HCT116 (cell line): ENCODE measurements around the gene ARHGAP18. TPM values are rescaled to one million over a fixed set of nuclear protein-coding genes. Genes with fewer than 3 reads are reported as not detected.
A peak's percentile ranks its signal among the peaks of the same experiment; 100 is the strongest.

Source experiments
- ATAC-seq: fragments of 200-7000 bp; cut with Tn5 transposase; 2 replicates; pipeline ENCODE4 v1.9.1; 2020; ENCODE audit warnings: mild to moderate bottlenecking, moderate library complexity
- Bru-seq: library from RNA; stranded (reverse); fragments of 400-500 nt; gene quantifications from one replicate; lab custom pipeline; 2021; lab: Mats Ljungman, UMichigan
- BruChase-seq, 2 experiments: library from RNA; stranded (reverse); fragments of 400-500 nt; gene quantifications; one replicate each; lab custom pipeline; 2021; lab: Mats Ljungman, UMichigan
- BruUV-seq: library from RNA; stranded (reverse); fragments of 400-500 nt; replicated peaks from 2 replicates; lab custom pipeline; 2021; lab: Mats Ljungman, UMichigan
- CTCF ChIA-PET: fragments of 300-600 bp; sonication (Branson Sonifier 250); formaldehyde crosslinking; loops from one replicate; lab custom pipeline; 2021; ENCODE audit warnings: antibody characterized with exemption; lab: Charles Lee
- POLR2A ChIA-PET: fragments of 300-600, 350-600 bp; sonication (Branson Sonifier 250); formaldehyde crosslinking; loops from one replicate; lab custom pipeline; 2021; ENCODE audit warnings: antibody characterized with exemption; lab: Charles Lee
- RAD21 ChIA-PET, 2 experiments: fragments of 300-600 bp; sonication (Branson Sonifier 250); formaldehyde crosslinking; loops; one replicate each; lab custom pipeline; 2023; ENCODE audit warnings: low total read pairs in 2 of 2; ENCODE audit not compliant: uncharacterized antibody in 2 of 2, unreplicated experiment in 2 of 2, low non-redundant PET in 1 of 2; lab: Charles Lee
- DNase-seq: peaks from one replicate; pipeline ENCODE4 v3.0.0-alpha.2; 2010; ENCODE audit warnings: low read depth, low spot score
- H2AFZ ChIP-seq: fragments of 200-600 bp; shearing (Covaris generic), sonication (generic); 2 replicates; pipeline ENCODE4 v1.6.1; 2017; ENCODE audit warnings: low read depth, mixed run types, mixed read lengths, antibody characterized with exemption, low read length; ENCODE audit not compliant: poor library complexity, severe bottlenecking
- H3K27ac ChIP-seq: 2 replicates; pipeline ENCODE4 v1.5.1; 2012; ENCODE audit warnings: low read depth, low read length
- H3K27me3 ChIP-seq: fragments of 200-600 bp; sonication (generic); 2 replicates; pipeline ENCODE4 v1.6.1; 2016; ENCODE audit warnings: mixed run types, low read length, mixed read lengths; ENCODE audit not compliant: insufficient read depth
- H3K36me3 ChIP-seq, 2 experiments: fragments of 200-500 bp in 1 of 2; fragments of 200-600 bp in 1 of 2; sonication (Bioruptor generic) in 1 of 2; sonication (generic) in 1 of 2; 2 replicates each; pipeline versions ENCODE4 v1.5.1 to v1.6.1; 2014 to 2016; ENCODE audit warnings: low read length in 2 of 2, inconsistent platforms in 1 of 2, mixed read lengths in 1 of 2, mixed run types in 1 of 2; ENCODE audit not compliant: insufficient read depth in 2 of 2, control insufficient read depth in 1 of 2
- H3K4me1 ChIP-seq, 2 experiments: fragments of 200-600 bp in 1 of 2; sonication (generic) in 1 of 2; 2 replicates each; pipeline versions ENCODE4 v1.5.1 to v1.6.1; 2012 to 2017; ENCODE audit warnings: low read length in 2 of 2, inconsistent platforms in 1 of 2, mild to moderate bottlenecking in 1 of 2, mixed read lengths in 1 of 2, mixed run types in 1 of 2, moderate library complexity in 1 of 2; ENCODE audit not compliant: insufficient read depth in 2 of 2, control insufficient read depth in 1 of 2
- H3K4me2 ChIP-seq: fragments of 200-600 bp; sonication (generic); 2 replicates; pipeline ENCODE4 v1.6.1; 2017; ENCODE audit warnings: mixed run types, low read length, mixed read lengths
- H3K4me3 ChIP-seq, 2 experiments: fragments of 200-600 bp in 1 of 2; sonication (generic) in 1 of 2; replicated peaks in 1 of 2; 2 replicates each; pipeline ENCODE4 v1.5.1; 2011 to 2016; ENCODE audit warnings: low read length in 2 of 2, control low read depth in 1 of 2, low read depth in 1 of 2, mild to moderate bottlenecking in 1 of 2, mixed read lengths in 1 of 2, mixed run types in 1 of 2
- H3K79me2 ChIP-seq: fragments of 200-600 bp; sonication (generic); 2 replicates; pipeline ENCODE4 v1.6.1; 2017; ENCODE audit warnings: mild to moderate bottlenecking, mixed run types, low read length, moderate library complexity, mixed read lengths; ENCODE audit not compliant: insufficient read depth
- H3K9ac ChIP-seq: fragments of 200-600 bp; sonication (generic); 2 replicates; pipeline ENCODE4 v1.6.1; 2016; ENCODE audit warnings: low read length, mixed read lengths
- H3K9me2 ChIP-seq: fragments of 200-600 bp; sonication (generic), shearing (Covaris generic); 2 replicates; pipeline ENCODE4 v1.6.1; 2017; ENCODE audit warnings: mixed run types, mild to moderate bottlenecking, moderate library complexity; ENCODE audit not compliant: insufficient read depth
- H3K9me3 ChIP-seq, 2 experiments: fragments of 200-500 bp in 1 of 2; fragments of 200-600 bp in 1 of 2; sonication (Bioruptor generic) in 1 of 2; sonication (generic) in 1 of 2; 2 replicates each; pipeline ENCODE4 v1.6.1; 2014 to 2017; ENCODE audit warnings: low read length in 2 of 2, mixed read lengths in 2 of 2, inconsistent platforms in 1 of 2, low read depth in 1 of 2, mild to moderate bottlenecking in 1 of 2, mixed run types in 1 of 2, moderate library complexity in 1 of 2; ENCODE audit not compliant: control insufficient read depth in 1 of 2, insufficient read depth in 1 of 2
- H4K20me1 ChIP-seq: fragments of 200-600 bp; sonication (generic), shearing (Covaris generic); 2 replicates; pipeline ENCODE4 v1.6.1; 2017; ENCODE audit warnings: mixed run types, mild to moderate bottlenecking, moderate library complexity; ENCODE audit not compliant: insufficient read depth
- CBX3 ChIP-seq: IDR thresholded peaks from 2 replicates; pipeline ENCODE4 v1.6.1; 2012; ENCODE audit warnings: low read depth
- CEBPB ChIP-seq: IDR thresholded peaks from 2 replicates; pipeline ENCODE4 v1.6.1; 2012; ENCODE audit warnings: low read depth
- ELF1 ChIP-seq: IDR thresholded peaks from 2 replicates; pipeline ENCODE4 v1.6.1; 2012; ENCODE audit warnings: low read depth, borderline replicate concordance
- EZH2 ChIP-seq: fragments of 200-600 bp; sonication (generic); IDR thresholded peaks from 2 replicates; pipeline ENCODE4 v1.6.1; 2017; ENCODE audit warnings: antibody characterized with exemption, mixed run types
- EZH2phosphoT487 ChIP-seq: fragments of 200-600 bp; IDR thresholded peaks from 2 replicates; pipeline ENCODE4 v1.6.1; 2018; ENCODE audit warnings: antibody characterized with exemption, borderline replicate concordance
- FOSL1 ChIP-seq: IDR thresholded peaks from 2 replicates; pipeline ENCODE4 v1.6.1; 2012; ENCODE audit warnings: low read depth
- JUND ChIP-seq: IDR thresholded peaks from 2 replicates; pipeline ENCODE4 v1.6.1; 2012
- POLR2A ChIP-seq: IDR thresholded peaks from 2 replicates; pipeline ENCODE4 v1.7.0; 2011; ENCODE audit warnings: borderline replicate concordance; ENCODE audit not compliant: insufficient read depth, insufficient read length; ENCODE audit errors: extremely low read depth
- POLR2AphosphoS5 ChIP-seq: IDR thresholded peaks from 2 replicates; pipeline ENCODE4 v1.6.1; 2011; ENCODE audit warnings: mild to moderate bottlenecking, low read depth, low read length, moderate library complexity
- RAD21 ChIP-seq: IDR thresholded peaks from 2 replicates; pipeline ENCODE4 v1.6.1; 2012; ENCODE audit warnings: low read depth, mild to moderate bottlenecking
- SIN3A ChIP-seq: IDR thresholded peaks from 2 replicates; pipeline ENCODE4 v1.6.1; 2012; ENCODE audit warnings: low read depth
- SP1 ChIP-seq: IDR thresholded peaks from 2 replicates; pipeline ENCODE4 v1.6.1; 2012; ENCODE audit warnings: low read depth
- SRF ChIP-seq: IDR thresholded peaks from 2 replicates; pipeline ENCODE4 v1.6.1; 2012; ENCODE audit warnings: low read depth
- TCF7L2 ChIP-seq: IDR thresholded peaks from 2 replicates; pipeline ENCODE4 v1.7.0; 2011; ENCODE audit warnings: borderline replicate concordance, inconsistent platforms; ENCODE audit not compliant: insufficient read depth, insufficient read length; ENCODE audit errors: extremely low read depth
- YY1 ChIP-seq: IDR thresholded peaks from 2 replicates; pipeline ENCODE4 v1.6.1; 2011; ENCODE audit warnings: low read length, low read depth, moderate library complexity, mild to moderate bottlenecking; ENCODE audit not compliant: insufficient replicate concordance; ENCODE audit errors: extremely low read depth
- ZFX ChIP-seq: fragments of 450-650 bp; IDR thresholded peaks from 2 replicates; pipeline ENCODE4 v1.6.1; 2017
- ZNF274 ChIP-seq: fragments of 200-500 bp; sonication (Bioruptor generic); IDR thresholded peaks from 2 replicates; pipeline ENCODE4 v1.6.1; 2014; ENCODE audit warnings: mild to moderate bottlenecking, low read depth, low read length, inconsistent platforms
- intact Hi-C: fragments of 100-400 bp; cut with micrococcal nuclease; formaldehyde crosslinking; loops from 2 replicates; pipeline ENCODE4 v1.10.0; 2022
- long read RNA-seq: library from polyadenylated mRNA; unstranded; transcript quantifications from one replicate; pipeline ENCODE4 v2.0.0, GENCODE V29; 2021; ENCODE audit not compliant: unreplicated experiment
- polyA plus RNA-seq: library from polyadenylated mRNA; unstranded; fragments of >200 nt; gene quantifications from 2 replicates; pipeline ENCODE4 v1.2.1, GENCODE V29; 2012; ENCODE audit warnings: missing spikeins
- total RNA-seq: library from RNA; stranded (reverse); gene quantifications from one replicate; pipeline ENCODE4 v1.2.1, GENCODE V29; 2021; ENCODE audit not compliant: unreplicated experiment
- TF ChIP-seq, protein P1 (sequence below): IDR thresholded peaks from 2 replicates; pipeline ENCODE4 v1.6.1; 2012
- TF ChIP-seq, protein P2 (sequence below): IDR thresholded peaks from 2 replicates; pipeline ENCODE4 v1.6.1; 2012
- TF ChIP-seq, protein P3 (sequence below): IDR thresholded peaks from 2 replicates; pipeline ENCODE4 v1.6.1; 2011; ENCODE audit warnings: mild to moderate bottlenecking, low read length, moderate library complexity; ENCODE audit not compliant: insufficient replicate concordance; ENCODE audit errors: extremely low read depth
- TF ChIP-seq, protein P4 (sequence below): IDR thresholded peaks from 2 replicates; pipeline ENCODE4 v1.6.1; 2012; ENCODE audit warnings: low read depth

The ARHGAP18 gene
- total RNA-seq (70.3 TPM), Bru-seq, nascent RNA (percentile 96 among the genes with signal in this experiment), BruChase-seq, experiment 1, labeled RNA remaining after a 6-hour chase (percentile 89 among the genes with signal in this experiment), BruChase-seq, experiment 2, labeled RNA remaining after a 2-hour chase (percentile 88 among the genes with signal in this experiment)
- polyA plus RNA-seq, result 20.1 and 25.5 TPM in 2 replicates
- long read RNA-seq, full-length matches to known transcripts, result 63 of 184 reads
- long read RNA-seq, partial matches to known transcripts, result 92 of 184 reads
- long read RNA-seq, other reads (novel, unspliced or antisense), result 29 of 184 reads

DNA sequence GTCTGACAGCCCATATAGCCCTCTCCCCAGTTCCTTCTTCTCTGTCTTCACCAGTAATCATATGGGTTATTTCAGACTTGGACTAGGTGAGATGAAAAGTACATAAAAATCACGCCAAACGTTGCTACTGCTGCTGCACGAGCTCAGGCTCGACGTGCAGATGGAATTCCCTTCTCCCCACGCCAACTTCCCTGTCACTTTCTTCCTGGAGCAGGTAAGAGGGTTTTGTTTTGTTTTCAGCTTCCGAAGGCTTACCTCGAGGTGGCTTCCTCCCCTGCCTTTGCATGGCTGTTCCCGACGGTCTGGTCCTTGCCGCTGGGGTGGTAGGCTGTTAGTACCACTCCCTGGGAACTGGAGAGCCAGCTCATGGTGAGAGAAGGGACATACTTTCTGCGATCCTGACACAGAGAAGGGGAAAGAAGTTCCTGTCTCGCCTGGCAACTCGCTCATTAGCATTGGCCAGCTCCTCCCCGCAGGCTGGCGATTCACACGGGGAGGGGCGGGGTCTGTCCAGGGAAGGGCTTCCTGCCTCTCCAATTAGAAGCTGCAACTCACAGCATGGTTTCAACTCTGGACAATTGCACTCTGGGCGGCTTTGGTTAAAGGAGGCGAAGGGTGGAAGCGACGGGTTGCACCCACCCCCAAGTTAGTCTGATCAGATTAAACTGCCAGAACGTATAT, at the start of gene ARHGAP18:
Gene ARHGAP18, minus strand, starts transcription at position 409 of the 681 bp plus-strand sequence. Its CDS starts 41 bp downstream, at position 368.
- ATAC-seq, result peak; percentile 97
- RAD21 ChIA-PET, result no interaction called here
- peaks cover 40% of the 10 kb centered on the region in 2 experiments for H3K4me1 ChIP-seq
- TF ChIP-seq ZFX (no peak), EZH2 (no peak), YY1 (peak; percentile 12), RAD21 (no peak), ELF1 (no peak), SIN3A (peak; percentile 74), FOSL1 (no peak), POLR2A (no peak), CBX3 (no peak), SP1 (peak; percentile 53), ZNF274 (no peak), EZH2phosphoT487 (no peak), POLR2AphosphoS5 (peak; percentile 96), SRF (peak; percentile 19; the same call in 1 of the 2 replicates), JUND (no peak), CEBPB (no peak), TCF7L2 (peak; percentile 45)
- TF ChIP-seq, protein P1, sequence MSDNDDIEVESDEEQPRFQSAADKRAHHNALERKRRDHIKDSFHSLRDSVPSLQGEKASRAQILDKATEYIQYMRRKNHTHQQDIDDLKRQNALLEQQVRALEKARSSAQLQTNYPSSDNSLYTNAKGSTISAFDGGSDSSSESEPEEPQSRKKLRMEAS, result peak; percentile 61
- TF ChIP-seq, protein P2, sequence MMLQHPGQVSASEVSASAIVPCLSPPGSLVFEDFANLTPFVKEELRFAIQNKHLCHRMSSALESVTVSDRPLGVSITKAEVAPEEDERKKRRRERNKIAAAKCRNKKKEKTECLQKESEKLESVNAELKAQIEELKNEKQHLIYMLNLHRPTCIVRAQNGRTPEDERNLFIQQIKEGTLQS, result no peak
- TF ChIP-seq, protein P3, sequence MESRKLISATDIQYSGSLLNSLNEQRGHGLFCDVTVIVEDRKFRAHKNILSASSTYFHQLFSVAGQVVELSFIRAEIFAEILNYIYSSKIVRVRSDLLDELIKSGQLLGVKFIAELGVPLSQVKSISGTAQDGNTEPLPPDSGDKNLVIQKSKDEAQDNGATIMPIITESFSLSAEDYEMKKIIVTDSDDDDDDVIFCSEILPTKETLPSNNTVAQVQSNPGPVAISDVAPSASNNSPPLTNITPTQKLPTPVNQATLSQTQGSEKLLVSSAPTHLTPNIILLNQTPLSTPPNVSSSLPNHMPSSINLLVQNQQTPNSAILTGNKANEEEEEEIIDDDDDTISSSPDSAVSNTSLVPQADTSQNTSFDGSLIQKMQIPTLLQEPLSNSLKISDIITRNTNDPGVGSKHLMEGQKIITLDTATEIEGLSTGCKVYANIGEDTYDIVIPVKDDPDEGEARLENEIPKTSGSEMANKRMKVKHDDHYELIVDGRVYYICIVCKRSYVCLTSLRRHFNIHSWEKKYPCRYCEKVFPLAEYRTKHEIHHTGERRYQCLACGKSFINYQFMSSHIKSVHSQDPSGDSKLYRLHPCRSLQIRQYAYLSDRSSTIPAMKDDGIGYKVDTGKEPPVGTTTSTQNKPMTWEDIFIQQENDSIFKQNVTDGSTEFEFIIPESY, result no peak
- TF ChIP-seq, protein P4, sequence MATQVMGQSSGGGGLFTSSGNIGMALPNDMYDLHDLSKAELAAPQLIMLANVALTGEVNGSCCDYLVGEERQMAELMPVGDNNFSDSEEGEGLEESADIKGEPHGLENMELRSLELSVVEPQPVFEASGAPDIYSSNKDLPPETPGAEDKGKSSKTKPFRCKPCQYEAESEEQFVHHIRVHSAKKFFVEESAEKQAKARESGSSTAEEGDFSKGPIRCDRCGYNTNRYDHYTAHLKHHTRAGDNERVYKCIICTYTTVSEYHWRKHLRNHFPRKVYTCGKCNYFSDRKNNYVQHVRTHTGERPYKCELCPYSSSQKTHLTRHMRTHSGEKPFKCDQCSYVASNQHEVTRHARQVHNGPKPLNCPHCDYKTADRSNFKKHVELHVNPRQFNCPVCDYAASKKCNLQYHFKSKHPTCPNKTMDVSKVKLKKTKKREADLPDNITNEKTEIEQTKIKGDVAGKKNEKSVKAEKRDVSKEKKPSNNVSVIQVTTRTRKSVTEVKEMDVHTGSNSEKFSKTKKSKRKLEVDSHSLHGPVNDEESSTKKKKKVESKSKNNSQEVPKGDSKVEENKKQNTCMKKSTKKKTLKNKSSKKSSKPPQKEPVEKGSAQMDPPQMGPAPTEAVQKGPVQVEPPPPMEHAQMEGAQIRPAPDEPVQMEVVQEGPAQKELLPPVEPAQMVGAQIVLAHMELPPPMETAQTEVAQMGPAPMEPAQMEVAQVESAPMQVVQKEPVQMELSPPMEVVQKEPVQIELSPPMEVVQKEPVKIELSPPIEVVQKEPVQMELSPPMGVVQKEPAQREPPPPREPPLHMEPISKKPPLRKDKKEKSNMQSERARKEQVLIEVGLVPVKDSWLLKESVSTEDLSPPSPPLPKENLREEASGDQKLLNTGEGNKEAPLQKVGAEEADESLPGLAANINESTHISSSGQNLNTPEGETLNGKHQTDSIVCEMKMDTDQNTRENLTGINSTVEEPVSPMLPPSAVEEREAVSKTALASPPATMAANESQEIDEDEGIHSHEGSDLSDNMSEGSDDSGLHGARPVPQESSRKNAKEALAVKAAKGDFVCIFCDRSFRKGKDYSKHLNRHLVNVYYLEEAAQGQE, result no peak

More for the DNA sequence above, at the start of gene ARHGAP18:
- no peaks in the 10 kb centered on the region for H3K9me3 ChIP-seq
- peaks cover 50% of the 10 kb centered on the region for H3K79me2 ChIP-seq
- no peaks in the 10 kb centered on the region for H4K20me1 ChIP-seq
- H3K4me3 ChIP-seq, result peak within 1 kb of the TSS; percentile 88 to 89
- H2AFZ ChIP-seq, result peak within 1 kb of the TSS; percentile 24
- TSS peak; percentile 65 for BruUV-seq
- no peaks in the 10 kb centered on the region for H3K27me3 ChIP-seq
- intact Hi-C loops, result no loop called here
- H3K4me2 ChIP-seq, result peak within 1 kb of the TSS; percentile 92
- DNase-seq, result peak; percentile 86
- peaks cover 0 to 7% of the 10 kb centered on the region in 2 experiments; a peak in 1 of 4 replicates for H3K36me3 ChIP-seq
- peak within 1 kb of the TSS; percentile 76 for H3K9ac ChIP-seq
- H3K27ac ChIP-seq, result peak within 1 kb of the TSS; percentile 62
- CTCF ChIA-PET, result interaction anchor here (0.9 to 2.1 kb wide), 4 partner anchors 15 to 209 kb away, joined by 3 to 9 read pairs (median 4); no protein-coding TSS in a partner anchor
- POLR2A ChIA-PET, result interaction anchor here (0.7 to 2.8 kb wide), 17 partner anchors 9 to 220 kb away, joined by 3 to 12 read pairs (median 4); no protein-coding TSS in a partner anchor
- H3K9me2 ChIP-seq, result no peaks in the 10 kb centered on the region
